Measurements from ENCODE around the gene RHOJ. TPM values are rescaled to one million over a fixed set of nuclear protein-coding genes. Genes with fewer than 3 reads are reported as not detected.

RHOJ gene
- total and polyA plus RNA-seq, 2 of the 8 experiments (the other 6 are each of a cell fraction or from before 2014, with no cell fraction given): 0.11 TPM; not detected in 1

DNA sequence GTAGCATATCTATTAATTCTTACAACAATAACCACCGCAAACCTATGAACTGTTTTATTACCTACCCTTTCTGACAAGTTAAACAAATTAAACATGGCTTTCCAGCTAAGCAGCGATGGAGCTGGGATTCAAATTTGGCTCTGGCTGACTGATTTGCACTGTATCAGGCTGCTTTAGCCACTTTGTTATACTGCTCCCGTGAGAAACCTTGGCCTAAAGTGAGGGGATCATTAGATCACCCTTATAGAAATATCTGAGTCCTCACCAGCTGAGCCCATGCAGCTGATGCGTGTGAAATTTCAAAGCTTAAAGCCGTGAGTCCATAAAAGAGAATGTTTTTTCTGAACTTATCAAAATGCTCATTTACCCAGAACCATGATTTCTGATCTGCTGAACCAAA lies 122.6 kb downstream of the RHOJ start:
- Histone ChIP-seq H3K79me1 (ENCODE audit: low read depth, low read length) (no peaks in the 10 kb centered on the region), H3K4me3 (ENCODE audit: extremely low read depth in 1 of 4, insufficient read depth in 2 of 4, low read depth in 3 of 4, low read length in 4 of 4) (no peak overlapping the region), H2BK12ac (ENCODE audit: low read depth, low read length) (no peak overlapping the region), H3K56ac (replicated peaks; ENCODE audit: insufficient read length, low read depth, low read length) (no peak overlapping the region), H3K79me2 (ENCODE audit: control insufficient read depth in 1 of 2, insufficient read depth in 2 of 2, low read length in 2 of 2) (no peaks in the 10 kb centered on the region), H2BK15ac (ENCODE audit: low read length) (no peak overlapping the region), H2BK120ac (replicated peaks; ENCODE audit: low read depth, low read length) (no peak overlapping the region), H4K5ac (ENCODE audit: insufficient read length, low read depth, low read length) (no peak overlapping the region), H3K23me2 (ENCODE audit: low read depth, low read length) (no peaks in the 10 kb centered on the region), H3K23ac (ENCODE audit: insufficient read length) (no peak overlapping the region), H3K27me3 (replicated peaks in 1 of 4; ENCODE audit: control insufficient read depth in 3 of 4, extremely low read depth in 1 of 4, insufficient read depth in 3 of 4, low read length in 3 of 4) (no peaks in the 10 kb centered on the region), H3K4me1 (replicated peaks in 1 of 4; ENCODE audit: control insufficient read depth in 3 of 4, insufficient read depth in 4 of 4, low read length in 3 of 4) (no peaks in the 10 kb centered on the region), H2BK20ac (ENCODE audit: low read length) (no peak overlapping the region), H3K4me2 (ENCODE audit: insufficient read depth in 1 of 2, low read depth in 2 of 2, low read length in 2 of 2) (no peak overlapping the region), H2AFZ (ENCODE audit: low read length) (no peak overlapping the region), H2BK5ac (ENCODE audit: low read depth, low read length) (no peak overlapping the region), H3K4ac (replicated peaks; ENCODE audit: insufficient read length, low read depth, low read length) (no peak overlapping the region), H3K9ac (replicated peaks in 1 of 4; ENCODE audit: extremely low read depth in 1 of 4, low read depth in 3 of 4, low read length in 3 of 4) (no peak overlapping the region), H3K14ac (ENCODE audit: insufficient read length) (no peak overlapping the region), H4K91ac (replicated peaks; ENCODE audit: insufficient read length, low read length) (no peak overlapping the region), H3K9me3 (ENCODE audit: insufficient read depth in 2 of 2, low read depth in 1 of 2, low read length in 1 of 2) (no peaks in the 10 kb centered on the region), H3K36me3 (ENCODE audit: control insufficient read depth in 2 of 4, insufficient read depth in 4 of 4, low read length in 3 of 4) (no peaks in the 10 kb centered on the region), H4K20me1 (replicated peaks in 1 of 2; ENCODE audit: control insufficient read depth in 1 of 2, insufficient read depth in 2 of 2, low read length in 2 of 2) (no peaks in the 10 kb centered on the region), H3K18ac (ENCODE audit: extremely low read depth, low read length) (no peak overlapping the region), H2AK5ac (ENCODE audit: low read depth, low read length) (no peak overlapping the region), H3K27ac (ENCODE audit: low read depth, low read length) (no peak overlapping the region), H4K8ac (ENCODE audit: extremely low read depth, insufficient read depth, low read length) (no peak overlapping the region)
- ChIA-PET POLR2A (ENCODE audit: partially characterized antibody) (no interaction called here), CTCF (ENCODE audit: partially characterized antibody) (interaction anchor here (0.6 to 1.2 kb wide), 4 partner anchors 13 to 599 kb away, joined by 3 to 5 read pairs (median 4); no protein-coding TSS in a partner anchor)
- DNase-seq (ENCODE audit: low read depth in 1 of 2, low spot score in 2 of 2): no peak
- 89% methylated on average over 5 of the region's 5 CpGs; no CpG with 5 or more reads in 1 of the 2 experiments for WGBS, 2 experiments (ENCODE audit: extremely low coverage in 1 of 2, insufficient coverage in 1 of 2, insufficient read length in 1 of 2, insufficient replicate concordance in 2 of 2, low coverage in 1 of 2, low lambda C conversion rate in 2 of 2, missing lambda C conversion rate in 1 of 2)
- TF ChIP-seq CREB1 (IDR thresholded peaks at IDR 0.05) (no peak), SIX5 (IDR thresholded peaks at IDR 0.05; ENCODE audit: low read depth, low read length) (no peak), SP2 (IDR thresholded peaks at IDR 0.05; ENCODE audit: low read length) (no peak), EGR1 (IDR thresholded peaks at IDR 0.05; ENCODE audit: borderline replicate concordance, low read depth, low read length) (no peak), SUZ12 (IDR thresholded peaks at IDR 0.05; ENCODE audit: low read length) (no peak), CHD2 (IDR thresholded peaks at IDR 0.05; ENCODE audit: low read length) (no peak)
- FAIRE-seq: no peak

Data from H1 (cell line).